GM12864 (cell line): ENCODE data around the gene NEURL1.

Experiments
- DNase-seq: peaks from one replicate; pipeline ENCODE4 v3.0.0-alpha.2; 2011; ENCODE audit warnings: low read depth
- H3K4me3 ChIP-seq: 2 replicates; pipeline ENCODE4 v1.5.1; 2011; ENCODE audit warnings: mild to moderate bottlenecking, low read depth, low read length, control low read depth
- TF ChIP-seq, protein P1 (sequence below): IDR thresholded peaks from 2 replicates; pipeline ENCODE4 v1.5.1; 2011; ENCODE audit warnings: low read depth, mild to moderate bottlenecking, moderate library complexity, low read length, control low read depth, inconsistent platforms; ENCODE audit errors: missing control alignments

The NEURL1 gene

DNA sequence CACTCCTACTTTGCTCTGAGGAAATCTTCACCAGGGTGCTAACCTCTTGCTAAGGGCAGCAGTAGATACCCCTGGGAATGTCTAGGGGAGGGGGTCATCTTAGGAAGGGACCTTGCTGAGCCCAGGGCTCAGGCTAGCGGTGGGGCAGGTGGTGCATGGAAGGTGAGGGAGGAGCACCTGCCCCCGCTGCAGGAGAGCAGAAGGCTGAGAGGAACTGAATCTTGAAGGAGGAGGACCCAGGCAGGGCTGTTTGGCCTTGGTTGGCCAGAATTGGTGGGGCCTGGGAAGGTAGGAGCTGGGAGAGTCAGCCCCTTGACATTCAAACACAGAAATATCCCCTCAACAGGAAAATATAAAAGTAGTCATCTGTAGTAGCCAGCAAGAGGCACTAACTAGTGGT, 21.5 kb upstream of the NEURL1 start:
- H3K4me3 ChIP-seq: peak overlapping the region; percentile 30; the same call in 1 of the 2 replicates
- peak; percentile 77 for DNase-seq
- TF ChIP-seq, protein P1, sequence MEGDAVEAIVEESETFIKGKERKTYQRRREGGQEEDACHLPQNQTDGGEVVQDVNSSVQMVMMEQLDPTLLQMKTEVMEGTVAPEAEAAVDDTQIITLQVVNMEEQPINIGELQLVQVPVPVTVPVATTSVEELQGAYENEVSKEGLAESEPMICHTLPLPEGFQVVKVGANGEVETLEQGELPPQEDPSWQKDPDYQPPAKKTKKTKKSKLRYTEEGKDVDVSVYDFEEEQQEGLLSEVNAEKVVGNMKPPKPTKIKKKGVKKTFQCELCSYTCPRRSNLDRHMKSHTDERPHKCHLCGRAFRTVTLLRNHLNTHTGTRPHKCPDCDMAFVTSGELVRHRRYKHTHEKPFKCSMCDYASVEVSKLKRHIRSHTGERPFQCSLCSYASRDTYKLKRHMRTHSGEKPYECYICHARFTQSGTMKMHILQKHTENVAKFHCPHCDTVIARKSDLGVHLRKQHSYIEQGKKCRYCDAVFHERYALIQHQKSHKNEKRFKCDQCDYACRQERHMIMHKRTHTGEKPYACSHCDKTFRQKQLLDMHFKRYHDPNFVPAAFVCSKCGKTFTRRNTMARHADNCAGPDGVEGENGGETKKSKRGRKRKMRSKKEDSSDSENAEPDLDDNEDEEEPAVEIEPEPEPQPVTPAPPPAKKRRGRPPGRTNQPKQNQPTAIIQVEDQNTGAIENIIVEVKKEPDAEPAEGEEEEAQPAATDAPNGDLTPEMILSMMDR: no peak

DNA sequence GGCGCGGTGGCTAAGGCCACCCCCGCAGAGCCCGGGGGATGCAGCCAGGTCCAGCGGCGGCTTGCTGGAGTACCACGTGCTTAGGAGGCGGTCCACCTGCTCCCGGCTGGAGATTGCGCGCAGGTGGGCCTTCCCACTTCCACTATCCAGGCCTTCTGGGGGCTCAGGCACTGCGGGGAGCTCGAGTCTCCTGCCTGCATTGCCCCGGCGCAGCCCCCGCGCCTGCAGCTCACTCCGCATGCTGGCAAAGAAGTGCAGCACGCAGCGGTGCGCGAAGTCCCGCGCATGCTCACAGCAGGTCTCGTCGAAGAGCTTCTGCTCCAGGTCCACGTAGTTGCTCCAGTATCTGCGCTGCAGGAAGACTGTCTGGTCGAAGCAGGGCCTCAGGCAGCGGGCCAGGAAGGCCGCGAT, 20.2 kb upstream of the NEURL1 start:
- no peak for DNase-seq

DNA sequence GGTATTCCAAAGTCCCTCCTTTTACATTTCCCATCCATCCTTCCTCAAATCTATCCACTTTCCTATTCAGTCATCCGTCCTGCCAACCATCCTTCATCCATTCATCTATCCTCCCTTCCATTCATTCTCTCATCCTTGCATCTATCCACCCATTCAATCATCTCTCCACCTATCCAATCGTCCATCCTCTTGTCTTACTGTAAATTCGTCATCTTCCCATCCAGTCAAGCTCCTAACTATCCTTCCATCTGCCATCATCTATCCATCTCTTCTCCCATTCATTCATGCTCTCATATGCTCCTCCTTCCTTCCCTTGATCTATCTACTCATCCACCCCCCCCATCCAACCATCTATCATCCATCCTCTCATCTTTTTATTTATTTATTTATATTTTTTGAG, 19.4 kb upstream of the NEURL1 start:
- TF ChIP-seq, protein P1: no peak
- no peak for DNase-seq
- no peak overlapping the region for H3K4me3 ChIP-seq

More for the DNA sequence above, 20.2 kb upstream of the NEURL1 start:
- no peak overlapping the region for H3K4me3 ChIP-seq
- TF ChIP-seq, protein P1: no peak

DNA sequence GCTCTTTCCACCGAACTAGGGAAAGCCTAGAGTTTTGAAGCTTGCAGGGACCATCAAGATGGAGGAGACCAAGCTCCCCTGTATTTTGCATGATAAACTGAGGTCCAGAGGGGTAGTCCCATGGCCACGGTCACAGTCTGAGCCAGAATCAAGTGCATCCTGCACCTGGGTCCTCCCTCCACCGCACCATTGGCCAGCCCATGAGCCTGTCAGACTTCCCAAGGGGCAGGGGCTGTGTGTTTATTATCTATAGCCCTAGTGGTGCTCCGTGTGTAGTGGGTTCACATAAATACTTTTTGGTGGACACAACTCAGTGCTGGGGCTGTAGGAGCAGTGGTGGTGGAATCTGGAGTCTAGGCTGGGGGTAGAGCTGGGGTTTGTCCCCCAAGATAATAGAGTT, 18.1 kb upstream of the NEURL1 start:
- no peak for DNase-seq
- no peak overlapping the region for H3K4me3 ChIP-seq
- TF ChIP-seq, protein P1: no peak

DNA sequence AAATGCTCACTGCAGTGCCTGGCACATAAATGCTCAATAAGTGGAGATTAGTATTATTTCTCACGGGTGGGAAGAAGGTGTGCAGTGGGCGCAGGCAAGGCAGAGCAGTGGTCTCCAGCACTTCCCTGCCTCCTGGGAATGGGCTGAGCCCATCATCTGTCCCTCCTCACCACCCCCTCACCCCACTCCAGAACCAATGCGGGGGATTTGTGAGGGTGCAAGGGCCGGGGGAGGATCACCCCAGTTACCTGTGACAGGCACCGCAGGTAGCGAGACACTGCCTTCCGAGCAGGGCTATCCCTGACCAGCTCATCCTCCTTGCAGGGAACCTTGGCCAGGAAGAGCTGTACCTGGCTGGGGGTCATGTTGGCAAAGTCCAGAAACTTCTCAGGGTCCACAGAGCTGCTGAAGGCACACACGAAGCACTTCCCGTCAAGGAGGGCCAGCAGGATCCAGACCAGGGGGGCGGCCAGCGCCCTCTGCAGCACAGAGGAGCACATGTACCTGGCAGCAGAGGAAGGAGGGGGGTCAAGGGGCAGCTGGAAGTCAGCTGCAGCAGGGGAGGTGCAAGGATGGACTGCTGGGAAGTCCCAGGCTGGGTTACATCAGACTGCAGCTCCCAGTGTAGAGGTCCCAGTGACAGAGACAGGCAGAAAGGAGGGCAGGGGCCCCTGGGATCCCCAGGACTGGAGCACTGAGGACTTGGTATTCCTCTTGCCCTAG, 17.3 kb upstream of the NEURL1 start:
- H3K4me3 ChIP-seq: no peak overlapping the region
- peak; percentile 35 for DNase-seq

DNA sequence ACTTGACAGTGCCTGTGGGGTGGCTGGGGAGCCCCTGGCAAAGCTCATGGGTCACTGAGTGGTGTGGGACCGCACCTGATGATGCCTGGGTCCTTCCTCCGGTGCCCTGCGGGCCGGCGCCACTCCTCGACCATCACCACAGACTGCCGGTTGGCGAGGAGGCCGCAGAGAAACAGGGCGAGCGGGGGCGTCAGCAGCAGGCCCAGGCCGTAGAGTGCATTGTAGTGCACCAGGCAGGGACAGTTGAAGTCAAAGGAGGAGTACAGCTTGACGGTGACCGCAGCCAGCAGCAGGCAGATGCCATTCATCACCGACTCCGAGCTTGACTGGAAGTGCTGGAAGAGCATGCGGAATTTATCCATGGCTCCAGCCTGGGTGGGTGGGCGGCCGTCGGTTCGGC, 14.8 kb upstream of the NEURL1 start:
- TF ChIP-seq, protein P1: no peak
- no peak for DNase-seq
- no peak overlapping the region for H3K4me3 ChIP-seq

More for the DNA sequence above, 17.3 kb upstream of the NEURL1 start:
- TF ChIP-seq, protein P1: peak; percentile 79

DNA sequence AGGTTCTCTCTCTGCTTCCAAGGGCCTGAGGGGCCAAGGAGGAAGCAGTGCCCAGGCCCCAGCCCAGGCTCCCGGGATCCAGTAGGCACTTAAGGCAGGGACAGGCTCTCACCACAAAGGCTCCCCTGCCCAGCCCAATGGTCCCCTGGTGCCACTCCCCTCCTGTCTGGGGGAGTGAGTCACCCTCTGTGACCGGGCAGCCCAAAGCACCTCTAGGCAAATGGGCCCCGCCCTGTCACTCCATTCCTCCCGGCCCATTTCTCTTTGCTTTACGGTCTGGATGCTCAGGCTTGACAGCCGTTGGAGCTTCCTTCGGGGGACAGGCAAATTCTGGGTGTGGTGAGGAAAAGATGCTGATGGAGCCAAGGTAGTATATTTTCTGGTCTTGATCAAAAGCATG, 14.4 kb upstream of the NEURL1 start, which contains the start of gene CALHM3:
TSS of gene CALHM3 (minus strand) at position 106 of the 400 bp plus-strand sequence. CDS start 208 bp downstream, outside the sequence.
- H3K4me3 ChIP-seq: no peak within 1 kb of the TSS
- TF ChIP-seq, protein P1: no peak
- no peak for DNase-seq
